Measurements from ENCODE around the gene ZNF451.

Gene ZNF451

DNA sequence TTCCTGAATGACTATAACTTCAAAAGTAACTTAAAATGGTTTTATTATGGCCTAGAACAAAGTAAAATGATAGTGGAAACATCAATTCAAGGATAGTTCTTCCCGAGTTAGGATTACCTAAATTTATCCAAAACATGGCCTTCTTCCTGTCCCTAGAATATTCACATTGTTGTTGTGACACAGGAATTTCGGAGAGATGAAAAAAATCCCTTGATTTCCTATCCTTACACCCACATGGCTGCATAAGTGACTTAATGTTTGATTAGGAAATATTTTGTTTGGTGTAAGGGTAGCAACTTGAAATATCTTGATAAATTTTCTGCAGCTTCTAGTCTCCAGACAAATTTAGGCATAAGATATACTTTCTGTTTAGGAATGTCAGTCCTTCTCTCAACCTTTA lies 27.8 kb downstream of the ZNF451 start:
- Histone ChIP-seq H3K27ac (no peak overlapping the region), H3K4me3 (ENCODE audit: low read depth, low read length) (no peak overlapping the region), H3K27me3 (ENCODE audit: insufficient read depth, low read depth, severe bottlenecking) (no peaks in the 10 kb centered on the region), H3K9me3 (ENCODE audit: severe bottlenecking) (peaks cover under 1% of the 10 kb centered on the region), H3K36me3 (peaks cover 4% of the 10 kb centered on the region)
- TF ChIP-seq, protein P1, sequence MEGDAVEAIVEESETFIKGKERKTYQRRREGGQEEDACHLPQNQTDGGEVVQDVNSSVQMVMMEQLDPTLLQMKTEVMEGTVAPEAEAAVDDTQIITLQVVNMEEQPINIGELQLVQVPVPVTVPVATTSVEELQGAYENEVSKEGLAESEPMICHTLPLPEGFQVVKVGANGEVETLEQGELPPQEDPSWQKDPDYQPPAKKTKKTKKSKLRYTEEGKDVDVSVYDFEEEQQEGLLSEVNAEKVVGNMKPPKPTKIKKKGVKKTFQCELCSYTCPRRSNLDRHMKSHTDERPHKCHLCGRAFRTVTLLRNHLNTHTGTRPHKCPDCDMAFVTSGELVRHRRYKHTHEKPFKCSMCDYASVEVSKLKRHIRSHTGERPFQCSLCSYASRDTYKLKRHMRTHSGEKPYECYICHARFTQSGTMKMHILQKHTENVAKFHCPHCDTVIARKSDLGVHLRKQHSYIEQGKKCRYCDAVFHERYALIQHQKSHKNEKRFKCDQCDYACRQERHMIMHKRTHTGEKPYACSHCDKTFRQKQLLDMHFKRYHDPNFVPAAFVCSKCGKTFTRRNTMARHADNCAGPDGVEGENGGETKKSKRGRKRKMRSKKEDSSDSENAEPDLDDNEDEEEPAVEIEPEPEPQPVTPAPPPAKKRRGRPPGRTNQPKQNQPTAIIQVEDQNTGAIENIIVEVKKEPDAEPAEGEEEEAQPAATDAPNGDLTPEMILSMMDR (IDR thresholded peaks at IDR 0.05; ENCODE audit: low read depth, low read length), result no peak
- no peak for DNase-seq

DNA sequence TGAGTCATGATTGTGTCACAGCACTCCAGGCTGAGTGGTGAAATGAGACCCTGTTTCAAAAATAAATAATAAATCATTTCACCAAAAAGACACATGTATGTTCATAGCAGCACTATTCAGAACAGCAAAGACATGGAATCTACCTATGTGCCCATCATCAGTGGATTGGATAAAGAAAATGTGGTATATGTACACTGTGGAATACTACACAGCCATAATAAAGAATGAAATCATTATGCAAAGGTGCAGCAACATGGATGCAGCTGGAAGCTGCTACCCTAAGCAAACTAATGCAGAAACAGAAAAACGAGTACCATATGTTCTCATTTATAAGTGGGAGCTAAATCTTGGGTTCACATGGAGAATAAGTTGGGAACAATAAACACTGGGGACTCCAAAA lies 33.1 kb downstream of the ZNF451 start:
- Histone ChIP-seq H3K27ac (no peak overlapping the region), H3K4me3 (ENCODE audit: low read depth, low read length) (no peak overlapping the region), H3K36me3 (peaks cover 14% of the 10 kb centered on the region), H3K9me3 (ENCODE audit: severe bottlenecking) (peaks cover 6% of the 10 kb centered on the region), H3K27me3 (ENCODE audit: insufficient read depth, low read depth, severe bottlenecking) (no peaks in the 10 kb centered on the region)
- TF ChIP-seq, protein P1 (IDR thresholded peaks at IDR 0.05; ENCODE audit: low read depth, low read length), result no peak
- DNase-seq, result no peak

DNA sequence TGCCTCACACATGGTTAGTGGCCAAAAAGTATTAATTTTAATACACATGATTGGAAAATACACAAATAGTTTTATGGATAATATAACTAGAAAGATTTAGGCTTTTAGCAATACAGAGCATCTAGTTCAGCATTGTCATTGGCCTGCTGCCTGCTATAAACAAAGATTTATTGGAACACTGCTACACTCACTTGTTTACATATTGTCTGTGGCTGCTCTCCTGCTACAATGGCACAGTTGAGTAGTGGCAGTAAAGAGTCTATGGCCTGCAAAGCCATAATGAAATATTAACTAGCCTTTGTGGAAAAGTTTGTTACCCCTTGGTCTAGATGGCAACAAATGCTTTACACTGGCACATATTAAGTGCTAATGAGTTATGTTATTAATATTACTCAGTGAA lies 37.8 kb downstream of the ZNF451 start:
- H3K36me3 ChIP-seq, result peaks cover 28% of the 10 kb centered on the region
- H3K4me3 ChIP-seq (ENCODE audit: low read depth, low read length), result no peak overlapping the region
- no peak for DNase-seq
- H3K27ac ChIP-seq, result no peak overlapping the region
- H3K27me3 ChIP-seq (ENCODE audit: insufficient read depth, low read depth, severe bottlenecking), result no peaks in the 10 kb centered on the region
- TF ChIP-seq, protein P1 (IDR thresholded peaks at IDR 0.05; ENCODE audit: low read depth, low read length), result no peak
- H3K9me3 ChIP-seq (ENCODE audit: severe bottlenecking), result peaks cover 5% of the 10 kb centered on the region

DNA sequence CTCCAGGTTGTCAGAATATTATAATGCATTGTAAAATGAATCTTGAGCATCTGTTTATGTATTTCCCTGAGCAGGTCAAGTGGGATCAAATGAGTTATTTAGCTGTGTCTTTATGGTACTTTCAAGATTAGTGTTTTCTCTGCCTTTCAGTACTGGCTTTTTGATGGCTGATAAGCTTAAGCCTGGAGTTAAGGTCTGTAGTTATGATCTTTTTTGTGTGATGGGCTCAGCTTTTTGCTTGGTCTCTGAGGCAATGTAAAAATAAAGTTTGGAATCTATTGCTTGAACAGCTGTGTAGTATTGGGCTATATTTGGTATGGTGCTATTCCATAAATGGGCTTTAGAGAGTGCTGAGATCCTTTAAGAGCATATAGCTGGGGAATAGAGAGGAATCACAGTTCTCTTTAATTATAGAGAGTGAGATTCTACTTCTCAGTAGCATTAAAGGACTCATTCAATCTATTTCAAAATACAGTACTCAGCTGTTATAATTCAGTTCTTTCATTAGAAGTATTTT lies 40.7 kb downstream of the ZNF451 start:
- no peaks in the 10 kb centered on the region for H3K9me3 ChIP-seq (ENCODE audit: severe bottlenecking)
- peaks cover 46% of the 10 kb centered on the region for H3K36me3 ChIP-seq
- TF ChIP-seq, protein P1 (IDR thresholded peaks at IDR 0.05; ENCODE audit: low read depth, low read length), result no peak
- H3K27ac ChIP-seq, result no peak overlapping the region
- DNase-seq, result no peak
- no peak overlapping the region for H3K4me3 ChIP-seq (ENCODE audit: low read depth, low read length)
- no peaks in the 10 kb centered on the region for H3K27me3 ChIP-seq (ENCODE audit: insufficient read depth, low read depth, severe bottlenecking)

DNA sequence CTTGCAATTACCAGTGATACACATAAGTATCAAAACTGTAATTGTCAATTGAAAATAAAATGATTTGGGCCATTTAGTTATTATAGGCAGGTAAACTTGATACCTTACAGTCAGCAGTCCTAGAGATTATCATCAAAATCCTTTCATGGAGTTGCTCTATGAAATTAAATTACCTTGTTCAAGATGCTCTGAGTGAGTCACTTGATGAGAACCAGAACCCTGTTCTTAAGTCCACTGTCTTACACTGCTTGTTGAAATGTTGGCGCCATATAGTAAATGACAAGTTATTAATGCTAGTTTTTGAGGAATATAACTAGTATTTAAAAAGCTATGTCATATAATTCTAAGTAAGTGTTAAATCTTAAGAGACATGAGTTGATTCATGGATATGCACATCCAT lies 45.0 kb downstream of the ZNF451 start:
- peaks cover 59% of the 10 kb centered on the region for H3K36me3 ChIP-seq
- H3K4me3 ChIP-seq (ENCODE audit: low read depth, low read length), result no peak overlapping the region
- H3K27ac ChIP-seq, result no peak overlapping the region
- H3K9me3 ChIP-seq (ENCODE audit: severe bottlenecking), result no peaks in the 10 kb centered on the region
- no peaks in the 10 kb centered on the region for H3K27me3 ChIP-seq (ENCODE audit: insufficient read depth, low read depth, severe bottlenecking)
- no peak for DNase-seq
- TF ChIP-seq, protein P1 (IDR thresholded peaks at IDR 0.05; ENCODE audit: low read depth, low read length), result no peak

DNA sequence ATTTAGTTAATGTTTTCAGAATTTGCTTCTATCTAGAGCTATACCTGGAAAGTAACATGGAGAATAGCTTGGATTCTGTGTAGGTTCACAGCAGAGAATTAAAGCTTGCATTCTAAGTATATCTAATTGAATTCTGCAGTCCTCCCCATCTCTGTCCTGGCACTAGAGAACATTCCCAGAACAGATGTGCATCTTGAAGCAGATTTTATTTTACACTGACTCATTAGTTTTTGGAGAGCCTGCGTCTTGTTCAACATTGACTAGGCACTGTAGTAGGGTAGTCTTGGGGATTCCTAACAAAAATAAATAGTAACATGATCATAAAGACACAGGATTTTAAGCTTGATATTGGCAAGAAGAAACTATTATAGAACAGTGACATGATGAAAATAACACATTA lies 45.9 kb downstream of the ZNF451 start:
- Histone ChIP-seq H3K36me3 (peaks cover 59% of the 10 kb centered on the region), H3K27ac (no peak overlapping the region), H3K9me3 (ENCODE audit: severe bottlenecking) (no peaks in the 10 kb centered on the region)

More for the DNA sequence above, 45.9 kb downstream of the ZNF451 start:
- DNase-seq, result no peak
- Histone ChIP-seq H3K4me3 (ENCODE audit: low read depth, low read length) (no peak overlapping the region), H3K27me3 (ENCODE audit: insufficient read depth, low read depth, severe bottlenecking) (no peaks in the 10 kb centered on the region)
- TF ChIP-seq, protein P1 (IDR thresholded peaks at IDR 0.05; ENCODE audit: low read depth, low read length), result no peak

Measured in WERI-Rb-1 (cell line).